K562 (cell line): ENCODE measurements around the gene COL8A2. TPM values are rescaled to one million over a fixed set of nuclear protein-coding genes. Genes with fewer than 3 reads are reported as not detected.

ENCODE experiments used
- ATAC-seq: fragments of 200-7000 bp; cut with Tn5 transposase; 3 replicates; pipeline ENCODE4 v1.9.1; 2020; ENCODE audit warnings: moderate library complexity
- BruUV-seq: library from RNA; stranded (reverse); fragments of 400-500 nt; replicated peaks from 2 replicates; lab custom pipeline; 2021; lab: Mats Ljungman, UMichigan
- CTCF ChIA-PET: fragments of 300-600 bp; formaldehyde crosslinking; extraction: SDS; loops from one replicate; lab custom pipeline; 2021; ENCODE audit warnings: low intra/inter-chr PET ratio; lab: Yijun Ruan, JAX
- POLR2A ChIA-PET: fragments of 300-600, 350-650 bp; sonication (Branson Sonifier 250); formaldehyde crosslinking; extraction: SDS; loops from one replicate; lab custom pipeline; 2021; ENCODE audit warnings: antibody characterized with exemption, inconsistent platforms; lab: Yijun Ruan, JAX
- DNase-seq, 4 experiments: peaks; one replicate each; pipeline versions ENCODE4 v3.0.0 to v3.0.0-alpha.2; 2011 to 2018; ENCODE audit warnings: low spot score in 3 of 4, mixed read lengths in 3 of 4; ENCODE audit errors: extremely low read depth in 1 of 4
- FAIRE-seq: peaks from 2 replicates; lab custom pipeline; 2011; peaks lifted over from hg19 to GRCh38; lab: Jason Lieb, UNC
- H2AFZ ChIP-seq: 2 replicates; pipeline ENCODE4 v1.6.0; 2011; ENCODE audit warnings: low read depth, low read length, control low read depth, inconsistent platforms
- H3K27ac ChIP-seq: fragments of 200-600 bp; 3 replicates; pipeline ENCODE4 v1.8.0; 2011; ENCODE audit warnings: low read depth, mild to moderate bottlenecking, control low read depth, inconsistent platforms, low read length, moderate library complexity, mixed read lengths; ENCODE audit errors: extremely low read depth
- H3K27me3 ChIP-seq, 2 experiments: fragments of 300-600 bp in 1 of 2; 2 replicates in 1 of 2; 3 replicates in 1 of 2; pipeline versions ENCODE4 v1.6.0 to v1.8.0; 2011; ENCODE audit warnings: inconsistent platforms in 2 of 2, low read length in 2 of 2, mild to moderate bottlenecking in 1 of 2, mixed read lengths in 1 of 2, moderate library complexity in 1 of 2; ENCODE audit not compliant: control insufficient read depth in 2 of 2, insufficient read depth in 2 of 2
- H3K36me3 ChIP-seq: fragments of 300-600 bp; 3 replicates; pipeline ENCODE4 v1.8.0; 2011; ENCODE audit warnings: mild to moderate bottlenecking, low read length, inconsistent platforms; ENCODE audit not compliant: control insufficient read depth, insufficient read depth
- H3K4me1 ChIP-seq, 2 experiments: fragments of 200-600 bp in 1 of 2; replicated peaks in 1 of 2; 2 replicates in 1 of 2; 3 replicates in 1 of 2; pipeline versions ENCODE4 v1.5.1 to v1.8.0; 2011; ENCODE audit warnings: inconsistent platforms in 2 of 2, low read length in 2 of 2, mild to moderate bottlenecking in 1 of 2, mixed read lengths in 1 of 2, moderate library complexity in 1 of 2; ENCODE audit not compliant: control insufficient read depth in 2 of 2, insufficient read depth in 2 of 2
- H3K4me2 ChIP-seq: 2 replicates; pipeline ENCODE4 v1.6.1; 2011; ENCODE audit warnings: low read length, control low read depth, inconsistent platforms, mixed read lengths; ENCODE audit not compliant: insufficient read depth
- H3K4me3 ChIP-seq: fragments of 200-600 bp; sonication (generic), shearing (Covaris generic); 2 replicates; pipeline ENCODE4 v1.5.1; 2016; ENCODE audit warnings: control low read depth, inconsistent platforms
- H3K79me2 ChIP-seq: fragments of 200-600 bp; 3 replicates; pipeline ENCODE4 v1.8.0; 2011; ENCODE audit warnings: low read length, inconsistent platforms; ENCODE audit not compliant: control insufficient read depth, insufficient read depth
- H3K9ac ChIP-seq, 2 experiments: 2 replicates each; pipeline versions ENCODE4 v1.6.0 to v1.6.1; 2011; ENCODE audit warnings: low read depth in 2 of 2, low read length in 2 of 2, control low read depth in 1 of 2, inconsistent platforms in 1 of 2, mild to moderate bottlenecking in 1 of 2, mixed read lengths in 1 of 2; ENCODE audit not compliant: insufficient read depth in 1 of 2
- H3K9me1 ChIP-seq: one replicate; pipeline ENCODE4 v1.6.0; 2011; ENCODE audit warnings: inconsistent platforms, mild to moderate bottlenecking, low read length, moderate library complexity; ENCODE audit not compliant: control insufficient read depth, insufficient read depth
- H3K9me3 ChIP-seq: replicated peaks from 2 replicates; pipeline ENCODE4 v1.5.1; 2011; ENCODE audit warnings: low read depth, low read length, inconsistent platforms; ENCODE audit not compliant: control insufficient read depth, insufficient read depth
- H4K20me1 ChIP-seq: replicated peaks from 2 replicates; pipeline ENCODE4 v1.6.1; 2011; ENCODE audit warnings: low read length, inconsistent platforms, mixed read lengths; ENCODE audit not compliant: control insufficient read depth, insufficient read depth
- ADNP ChIP-seq: fragments of 200-800 bp; sonication (Bioruptor generic); IDR thresholded peaks from 2 replicates; pipeline ENCODE4 v1.6.1; 2016; ENCODE audit warnings: missing genetic modification characterization, missing compliant biosample characterization
- BCOR ChIP-seq: fragments of 450-650 bp; IDR thresholded peaks from 2 replicates; pipeline ENCODE4 v1.6.1; 2016
- ELF4 ChIP-seq: fragments of 450-650 bp; formaldehyde crosslinking; IDR thresholded peaks from 2 replicates; pipeline ENCODE4 v1.4.0; 2022; ENCODE audit warnings: missing genetic modification characterization
- ELK3 ChIP-seq: fragments of 450-650 bp; formaldehyde crosslinking; IDR thresholded peaks from 2 replicates; pipeline ENCODE4 v1.4.0; 2020; ENCODE audit warnings: mild to moderate bottlenecking
- ESRRA ChIP-seq: fragments of 450-650 bp; IDR thresholded peaks from 2 replicates; pipeline ENCODE4 v1.6.1; 2014; ENCODE audit warnings: low read depth, mild to moderate bottlenecking, moderate library complexity, borderline replicate concordance
- FOXM1 ChIP-seq, 2 experiments: fragments of 450-650 bp in 1 of 2; sonication (generic) in 1 of 2; formaldehyde crosslinking in 1 of 2; IDR thresholded peaks; 2 replicates each; pipeline versions ENCODE4 v1.6.1 to v1.9.0; 2017 to 2022; ENCODE audit warnings: low read depth in 2 of 2, mild to moderate bottlenecking in 2 of 2, missing genetic modification reagents in 1 of 2, moderate library complexity in 1 of 2
- KAT8 ChIP-seq: fragments of 450-650 bp; IDR thresholded peaks from 2 replicates; pipeline ENCODE4 v1.6.1; 2016; ENCODE audit warnings: low read depth, mild to moderate bottlenecking
- KDM1A ChIP-seq, 2 experiments: fragments of 450-650 bp; IDR thresholded peaks; 2 replicates each; pipeline ENCODE4 v1.6.1; 2016; ENCODE audit warnings: mild to moderate bottlenecking in 2 of 2
- MEF2D ChIP-seq: conservative IDR thresholded peaks from 2 replicates; pipeline ENCODE4 v1.6.1; 2016; ENCODE audit warnings: low read depth, missing genetic modification characterization, missing compliant biosample characterization
- NR1H2 ChIP-seq: sonication (generic); formaldehyde crosslinking; IDR thresholded peaks from 2 replicates; pipeline ENCODE4 v1.4.0; 2020; ENCODE audit warnings: mild to moderate bottlenecking, missing genetic modification reagents
- NR2C1 ChIP-seq, 2 experiments: fragments of 450-650 bp; IDR thresholded peaks; 2 replicates each; pipeline ENCODE4 v1.6.1; 2017; ENCODE audit warnings: mild to moderate bottlenecking in 2 of 2, antibody characterized with exemption in 1 of 2, inconsistent platforms in 1 of 2, missing compliant biosample characterization in 1 of 2, missing genetic modification characterization in 1 of 2
- PHF20 ChIP-seq: fragments of 450-650 bp; IDR thresholded peaks from 2 replicates; pipeline ENCODE4 v1.6.1; 2018; ENCODE audit not compliant: partially characterized antibody
- RBM25 ChIP-seq: fragments of 200-400 bp; formaldehyde crosslinking; IDR thresholded peaks from 2 replicates; pipeline ENCODE4 v1.6.1; 2018; ENCODE audit warnings: low read length, low read depth, moderate library complexity; ENCODE audit not compliant: severe bottlenecking
- RCOR1 ChIP-seq, 2 experiments: IDR thresholded peaks; 2 replicates each; pipeline ENCODE4 v1.6.1; 2012; ENCODE audit warnings: low read depth in 2 of 2, low read length in 2 of 2, borderline replicate concordance in 1 of 2, improper control_type of control experiment in 1 of 2
- RFX1 ChIP-seq: fragments of 450-650 bp; IDR thresholded peaks from 2 replicates; pipeline ENCODE4 v1.6.1; 2016; ENCODE audit warnings: mild to moderate bottlenecking, moderate library complexity
- STAT6 ChIP-seq: sonication (generic); formaldehyde crosslinking; IDR thresholded peaks from 2 replicates; pipeline ENCODE4 v1.8.1; 2023; ENCODE audit warnings: mild to moderate bottlenecking, missing genetic modification reagents
- ZBTB33 ChIP-seq: sonication (generic); formaldehyde crosslinking; IDR thresholded peaks from 2 replicates; pipeline ENCODE4 v1.8.1; 2023; ENCODE audit warnings: mild to moderate bottlenecking, missing genetic modification reagents
- ZNF274 ChIP-seq: IDR thresholded peaks from 2 replicates; pipeline ENCODE4 v1.6.1; 2011; ENCODE audit warnings: low read depth, mild to moderate bottlenecking, low read length, moderate library complexity, borderline replicate concordance
- WGBS: fragments of 100-300 bp; shearing (Covaris generic); methylation state at CpG from one replicate; pipeline ENCODE4 v1.1.6; 2016; ENCODE audit warnings: low coverage, mixed read lengths; ENCODE audit not compliant: insufficient coverage; ENCODE audit errors: missing lambda C conversion rate; 5-methylcytosine and 5-hydroxymethylcytosine counted together
- in situ Hi-C: fragments of 300-500 bp; cut with MboI; formaldehyde crosslinking; loops from 4 replicates; pipeline ENCODE4 v1.15.0; 2018; ENCODE audit warnings: inconsistent platforms, mixed read lengths
- intact Hi-C: fragments of 100-400 bp; cut with micrococcal nuclease; formaldehyde crosslinking; loops from 2 replicates; pipeline ENCODE4 v1.14.2; 2022
- polyA plus RNA-seq, 8 experiments: library from polyadenylated mRNA; depleted of rRNA in 4 of 8; stranded (reverse) in 5 of 8; unstranded in 3 of 8; fragments of >200 nt; fragmentation: Nextera tagmentation in 2 of 8; fragmentation: Illumina TruSeq in 1 of 8; extraction: Ambion mirVana in 2 of 8; extraction: Trizol in 1 of 8; gene quantifications; 2 replicates each; pipeline versions ENCODE4 v1.2.1 to v1.2.3, GENCODE V29; 2011 to 2014; ENCODE audit warnings: inconsistent platforms in 1 of 8, missing spikeins in 1 of 8
- total RNA-seq, 7 experiments: library from RNA; depleted of rRNA in 6 of 7; stranded (reverse); fragments of >200 nt in 6 of 7; fragmentation: Illumina TruSeq in 2 of 7; extraction: Trizol in 2 of 7; gene quantifications; 2 replicates each; pipeline versions ENCODE4 v1.2.1 to v1.2.3, GENCODE V29; 2011 to 2021; ENCODE audit warnings: low replicate concordance in 1 of 7

The COL8A2 gene
- total and polyA plus RNA-seq, 9 of the 15 experiments (the other 6 are each of a cell fraction or from before 2014, with no cell fraction given), result 0.03 to 0.14 (median 0.04) TPM; not detected in 5

- TF ChIP-seq STAT6 (CRISPR knock-in tag) (no peak), NR1H2 (CRISPR knock-in tag) (no peak), RCOR1 (IDR thresholded peaks at IDR 0.05; ENCODE audit: borderline replicate concordance in 1 of 2, low read depth in 2 of 2, low read length in 2 of 2) (0 out of 4 replicates have a peak, but pooled peaks of 1 of the 2 experiments have one; percentile 9), ESRRA (peak; percentile 34; the same call in 1 of the 2 replicates), PHF20 (peak; percentile 27), MEF2D (tag) (no peak), KDM1A (IDR thresholded peaks at IDR 0.05) (peak; percentile 48 to 75; a peak in 3 of 4 replicates), ELF4 (CRISPR knock-in tag) (no peak), ELK3 (CRISPR knock-in tag) (no peak), ADNP (tag) (peak; percentile 52; the same call in 1 of the 2 replicates), FOXM1 (IDR thresholded peaks at IDR 0.05; ENCODE audit: low read depth) (no peak), FOXM1 (CRISPR knock-in tag; IDR thresholded peaks at IDR 0.05; ENCODE audit: low read depth) (no peak), RBM25 (peak; percentile 85), RFX1 (no peak), ZNF274 (no peak), KAT8 (no peak), BCOR (peak; percentile 81), ZBTB33 (CRISPR knock-in tag) (peak; percentile 87), NR2C1 (IDR thresholded peaks at IDR 0.05) (peak; percentile 21; the same call in 1 of the 2 replicates), NR2C1 (tag; IDR thresholded peaks at IDR 0.05) (no peak)
- Histone ChIP-seq H3K36me3 (peaks cover 54% of the 10 kb centered on the region), H3K9ac (no peak overlapping the region), H3K4me2 (no peak overlapping the region), H3K9me1 (peaks cover 4% of the 10 kb centered on the region), H3K9me3 (0 out of 2 replicates have a peak, but pooled peaks cover 2% of the 10 kb centered on the region), H3K79me2 (peaks cover 59% of the 10 kb centered on the region), H2AFZ (no peak overlapping the region), H3K4me3 (no peak overlapping the region), H3K4me1 (peaks cover 3 to 6% of the 10 kb centered on the region in 2 experiments; a peak in 3 of 5 replicates), H3K27ac (no peak overlapping the region), H3K27me3 (no peaks in the 10 kb centered on the region), H4K20me1 (peaks cover 11% of the 10 kb centered on the region; the same call in 1 of the 2 replicates)
- WGBS, result 66% methylated on average over 4 of the region's 4 CpGs
- ChIA-PET POLR2A (interaction anchor here (0.6 kb wide), 1 partner anchor 10 kb away, joined by 3 read pairs; no protein-coding TSS in a partner anchor), CTCF (no interaction called here)
- FAIRE-seq (no peak), DNase-seq (no peak), ATAC-seq (no peak)
- intact Hi-C loops (no loop called here), in situ Hi-C loops (no loop called here)
- no TSS peak for BruUV-seq
Observed at GRCh38 chr1:36143424-36143823, 18.4 kb upstream of the COL8A2 start.
